Natural killer cell treated with Interleukin-12 subunit alpha and Interleukin-12 subunit beta and Interleukin-15 and Interleukin-18, amount 100 ng/mL, for 72 hours (primary cell): ENCODE data around the gene FKBP3. TPM values are rescaled to one million over a fixed set of nuclear protein-coding genes. Genes with fewer than 3 reads are reported as not detected.
"Not testable (repeated sequence)": the region's sequence is repeated elsewhere in the genome, so short reads cannot be mapped to it uniquely, and the experiment has no call there.

Source experiments
- ATAC-seq, 2 donors: fragments of 150-1000 bp; cut with Tn5 transposase in 1 of 2; sonication (Bioruptor Pico), chemical (Tn5 transposase) in 1 of 2; 2 replicates each; pipeline ENCODE4 v1.10.0; 2021
- DNase-seq: peaks from one replicate; pipeline ENCODE4 v3.0.0; 2022; ENCODE audit warnings: low spot score
- H3K27ac Mint-ChIP-seq, 2 donors: 1 replicate in 1 of 2; 2 replicates in 1 of 2; pipeline ENCODE4 v1.8.0; 2022; ENCODE audit warnings: mixed read lengths in 2 of 2, mild to moderate bottlenecking in 1 of 2, moderate library complexity in 1 of 2
- H3K27me3 Mint-ChIP-seq, 2 donors: 1 replicate in 1 of 2; 2 replicates in 1 of 2; pipeline ENCODE4 v1.8.0; 2022; ENCODE audit warnings: mixed read lengths in 2 of 2
- H3K36me3 Mint-ChIP-seq: one replicate; pipeline ENCODE4 v1.8.0; 2022; ENCODE audit warnings: mixed read lengths
- H3K4me1 Mint-ChIP-seq, 2 donors: 1 replicate in 1 of 2; 2 replicates in 1 of 2; pipeline ENCODE4 v1.8.0; 2022; ENCODE audit warnings: low read depth in 2 of 2, mixed read lengths in 2 of 2, mild to moderate bottlenecking in 1 of 2
- H3K4me3 Mint-ChIP-seq: one replicate; pipeline ENCODE4 v1.8.0; 2022; ENCODE audit warnings: mixed read lengths
- H3K9me3 Mint-ChIP-seq: 2 replicates; pipeline ENCODE4 v1.8.0; 2022; ENCODE audit warnings: mixed read lengths
- total RNA-seq, 2 donors: library from RNA; stranded (reverse); gene quantifications; one replicate each; pipeline ENCODE4 v1.2.3, GENCODE V29; 2022

The FKBP3 gene
- total RNA-seq, 2 donors from 2014 or later = 42.0 to 61.2 TPM

- H3K27me3 Mint-ChIP-seq = no peaks in the 10 kb centered on the region
- ATAC-seq (no peak), DNase-seq (no peak)
- no peak overlapping the region for H3K27ac Mint-ChIP-seq
- peaks cover 12% of the 10 kb centered on the region for H3K36me3 Mint-ChIP-seq
- no peak overlapping the region for H3K4me3 Mint-ChIP-seq
- H3K9me3 Mint-ChIP-seq = no peaks in the 10 kb centered on the region
- H3K4me1 Mint-ChIP-seq = peaks cover 32 to 46% of the 10 kb centered on the region in 2 donors
Observed at GRCh38 chr14:45091710-45092109, 42.6 kb downstream of the FKBP3 start.

- no peaks in the 10 kb centered on the region for H3K9me3 Mint-ChIP-seq
- peak overlapping the region; percentile 34 for H3K4me3 Mint-ChIP-seq
- no peaks in the 10 kb centered on the region for H3K36me3 Mint-ChIP-seq
- H3K27ac Mint-ChIP-seq = peak overlapping the region; percentile 9 to 59
- H3K27me3 Mint-ChIP-seq = no peaks in the 10 kb centered on the region
- ATAC-seq (peak; percentile 84 to 98), DNase-seq (no peak)
- H3K4me1 Mint-ChIP-seq = peaks cover 43 to 64% of the 10 kb centered on the region in 2 donors
Observed at GRCh38 chr14:45089813-45090212, 44.5 kb downstream of the FKBP3 start.

GRCh38 chr14:45084946-45085346 lies 49.3 kb downstream of the FKBP3 start:
- Mint-ChIP-seq H3K27ac (peak overlapping the region; percentile 91 to 94), H3K4me3 (peak overlapping the region; percentile 90), H3K4me1 (peaks cover 30 to 53% of the 10 kb centered on the region in 2 donors), H3K27me3 (no peaks in the 10 kb centered on the region), H3K36me3 (no peaks in the 10 kb centered on the region), H3K9me3 (no peaks in the 10 kb centered on the region)
- ATAC-seq (no peak), DNase-seq (no peak)

GRCh38 chr14:45083976-45084722 lies 50.1 kb downstream of the FKBP3 start, which contains the start of gene PRPF39:
Gene PRPF39, plus strand, starts transcription at chr14:45084116. Its CDS starts 11,124 bp downstream, at chr14:45095240.
- ATAC-seq = peak; percentile 98
- Mint-ChIP-seq H3K4me3 (peak within 1 kb of the TSS; percentile 90), H3K4me1 (peaks cover 23 to 46% of the 10 kb centered on the region in 2 donors), H3K27me3 (no peaks in the 10 kb centered on the region), H3K36me3 (no peaks in the 10 kb centered on the region), H3K27ac (peak within 1 kb of the TSS; percentile 91 to 94), H3K9me3 (no peaks in the 10 kb centered on the region)
- DNase-seq = peak; percentile 97

- H3K4me3 Mint-ChIP-seq = peak overlapping the region; percentile 90
- H3K4me1 Mint-ChIP-seq = peaks cover 23 to 41% of the 10 kb centered on the region in 2 donors
- H3K27ac Mint-ChIP-seq = peak overlapping the region; percentile 91 to 94
- H3K9me3 Mint-ChIP-seq = no peaks in the 10 kb centered on the region
- no peaks in the 10 kb centered on the region for H3K27me3 Mint-ChIP-seq
- DNase-seq = no peak
- no peaks in the 10 kb centered on the region for H3K36me3 Mint-ChIP-seq
- no peak for ATAC-seq
Observed at GRCh38 chr14:45083617-45083975, 50.7 kb downstream of the FKBP3 start.

GRCh38 chr14:45082420-45082819 lies 51.9 kb downstream of the FKBP3 start:
- no peaks in the 10 kb centered on the region for H3K27me3 Mint-ChIP-seq
- no peaks in the 10 kb centered on the region for H3K9me3 Mint-ChIP-seq
- H3K4me3 Mint-ChIP-seq = peak overlapping the region; percentile 90
- no peak for ATAC-seq
- peaks cover 15 to 32% of the 10 kb centered on the region in 2 donors for H3K4me1 Mint-ChIP-seq
- H3K27ac Mint-ChIP-seq = peak overlapping the region in 1 of 2 donors; percentile 94
- H3K36me3 Mint-ChIP-seq = no peaks in the 10 kb centered on the region
- DNase-seq = no peak

- not testable (repeated sequence) for H3K36me3 Mint-ChIP-seq, ATAC-seq, DNase-seq, H3K27me3 Mint-ChIP-seq, H3K27ac Mint-ChIP-seq, H3K9me3 Mint-ChIP-seq, H3K4me3 Mint-ChIP-seq
- peaks cover 8 to 20% of the 10 kb centered on the region in 2 donors for H3K4me1 Mint-ChIP-seq
Observed at GRCh38 chr14:45081096-45081495, 53.2 kb downstream of the FKBP3 start.

- H3K4me3 Mint-ChIP-seq, H3K27me3 Mint-ChIP-seq, H3K27ac Mint-ChIP-seq, ATAC-seq, H3K36me3 Mint-ChIP-seq, H3K9me3 Mint-ChIP-seq, DNase-seq: not testable (repeated sequence)
- H3K4me1 Mint-ChIP-seq = peaks cover 8 to 15% of the 10 kb centered on the region in 2 donors
Observed at GRCh38 chr14:45080416-45080968, 53.8 kb downstream of the FKBP3 start.

GRCh38 chr14:45078323-45078722 lies 56.0 kb downstream of the FKBP3 start:
- H3K27me3 Mint-ChIP-seq = no peaks in the 10 kb centered on the region
- peaks cover 0 to 3% of the 10 kb centered on the region in 2 donors for H3K4me1 Mint-ChIP-seq
- H3K9me3 Mint-ChIP-seq = no peaks in the 10 kb centered on the region
- no peaks in the 10 kb centered on the region for H3K36me3 Mint-ChIP-seq
- no peak for ATAC-seq
- no peak for DNase-seq
- H3K27ac Mint-ChIP-seq = no peak overlapping the region
- no peak overlapping the region for H3K4me3 Mint-ChIP-seq

- no peaks in the 10 kb centered on the region for H3K36me3 Mint-ChIP-seq
- H3K4me1 Mint-ChIP-seq = no peaks in the 10 kb centered on the region
- DNase-seq (no peak), ATAC-seq (no peak)
- H3K27me3 Mint-ChIP-seq = no peaks in the 10 kb centered on the region
- no peak overlapping the region for H3K27ac Mint-ChIP-seq
- H3K9me3 Mint-ChIP-seq = no peaks in the 10 kb centered on the region
- no peak overlapping the region for H3K4me3 Mint-ChIP-seq
Observed at GRCh38 chr14:45073231-45073879, 60.9 kb downstream of the FKBP3 start.

GRCh38 chr14:45072126-45072525 lies 62.2 kb downstream of the FKBP3 start:
- H3K4me3 Mint-ChIP-seq = no peak overlapping the region
- ATAC-seq (no peak), DNase-seq (no peak)
- no peak overlapping the region for H3K27ac Mint-ChIP-seq
- no peaks in the 10 kb centered on the region for H3K27me3 Mint-ChIP-seq
- H3K4me1 Mint-ChIP-seq = no peaks in the 10 kb centered on the region
- H3K36me3 Mint-ChIP-seq = no peaks in the 10 kb centered on the region
- H3K9me3 Mint-ChIP-seq = no peaks in the 10 kb centered on the region

GRCh38 chr14:45070215-45070614 lies 64.1 kb downstream of the FKBP3 start:
- H3K36me3 Mint-ChIP-seq = no peaks in the 10 kb centered on the region
- H3K4me3 Mint-ChIP-seq = no peak overlapping the region
- DNase-seq (no peak), ATAC-seq (no peak)
- no peaks in the 10 kb centered on the region for H3K27me3 Mint-ChIP-seq
- H3K27ac Mint-ChIP-seq = no peak overlapping the region
- H3K9me3 Mint-ChIP-seq = no peaks in the 10 kb centered on the region
- H3K4me1 Mint-ChIP-seq = no peaks in the 10 kb centered on the region

- Mint-ChIP-seq H3K36me3 (no peaks in the 10 kb centered on the region), H3K4me3 (no peak overlapping the region), H3K4me1 (no peaks in the 10 kb centered on the region), H3K27ac (no peak overlapping the region), H3K27me3 (no peaks in the 10 kb centered on the region), H3K9me3 (no peaks in the 10 kb centered on the region)
- no peak for DNase-seq
- ATAC-seq = no peak
Observed at GRCh38 chr14:45068396-45068795, 65.9 kb downstream of the FKBP3 start.

GRCh38 chr14:45066667-45067066 lies 67.6 kb downstream of the FKBP3 start:
- no peak overlapping the region for H3K27ac Mint-ChIP-seq
- no peak for DNase-seq
- no peaks in the 10 kb centered on the region for H3K9me3 Mint-ChIP-seq
- no peak for ATAC-seq
- H3K4me1 Mint-ChIP-seq = no peaks in the 10 kb centered on the region
- no peaks in the 10 kb centered on the region for H3K27me3 Mint-ChIP-seq
- no peaks in the 10 kb centered on the region for H3K36me3 Mint-ChIP-seq
- no peak overlapping the region for H3K4me3 Mint-ChIP-seq
